Stimulated activated CD8-positive, alpha-beta memory T cell treated with anti-CD3 and anti-CD28 coated beads, Interleukin-15, amount 100 ng/mL, for 24 hours (primary cell): ENCODE measurements around the gene PTPN1.
"Not testable (repeated sequence)": the region's sequence is repeated elsewhere in the genome, so short reads cannot be mapped to it uniquely, and the experiment has no call there.

Experiments
- DNase-seq: peaks from one replicate; pipeline ENCODE4 v3.0.0-alpha.2; 2020; ENCODE audit warnings: low read depth

PTPN1 gene

GRCh38 chr20:50509923-50510705 is at the start of gene PTPN1:
Gene PTPN1 (plus strand): TSS chr20:50510383. CDS start chr20:50510528, 145 bp downstream.
- peak; percentile 89 for DNase-seq

- DNase-seq = peak; percentile 74
These were observed 49.4 kb upstream of the PTPN1 start for GRCh38 chr20:50460608-50461267.

- DNase-seq = no peak
These were observed 48.0 kb upstream of the PTPN1 start for GRCh38 chr20:50462093-50462690.

- peak; percentile 23 for DNase-seq
These were observed 46.0 kb upstream of the PTPN1 start for GRCh38 chr20:50464026-50464724.

GRCh38 chr20:50464725-50465650 is 45.2 kb upstream of the PTPN1 start:
- DNase-seq = no peak

- no peak for DNase-seq
These were observed 43.0 kb upstream of the PTPN1 start for GRCh38 chr20:50467174-50467573.

GRCh38 chr20:50467718-50468356 is 42.3 kb upstream of the PTPN1 start:
- DNase-seq = no peak

GRCh38 chr20:50468378-50468798 is 41.8 kb upstream of the PTPN1 start:
- no peak for DNase-seq

GRCh38 chr20:50469176-50469723 is 40.9 kb upstream of the PTPN1 start:
- no peak for DNase-seq

GRCh38 chr20:50469796-50470195 is 40.4 kb upstream of the PTPN1 start:
- DNase-seq = no peak

- no peak for DNase-seq
These were observed 39.8 kb upstream of the PTPN1 start for GRCh38 chr20:50470264-50470858.

- no peak for DNase-seq
These were observed 39.0 kb upstream of the PTPN1 start for GRCh38 chr20:50471231-50471630.

- no peak for DNase-seq
These were observed 37.2 kb upstream of the PTPN1 start for GRCh38 chr20:50472693-50473664.

- DNase-seq = not testable (repeated sequence)
These were observed 35.8 kb upstream of the PTPN1 start for GRCh38 chr20:50474356-50474755.

GRCh38 chr20:50475681-50476292 is 34.4 kb upstream of the PTPN1 start:
- DNase-seq = no peak

- DNase-seq = no peak
These were observed 32.8 kb upstream of the PTPN1 start for GRCh38 chr20:50477239-50477872.

- peak; percentile 41 for DNase-seq
These were observed 31.8 kb upstream of the PTPN1 start for GRCh38 chr20:50478162-50478990.
